Measurements from ENCODE around the gene C6orf89.
A peak's percentile ranks its signal among the peaks of the same experiment; 100 is the strongest.
"Not testable (repeated sequence)": the region's sequence is repeated elsewhere in the genome, so short reads cannot be mapped to it uniquely, and the experiment has no call there.

The C6orf89 gene

GRCh38 chr6:36924778-36925374 lies 39.1 kb downstream of the C6orf89 start:
- no peak for DNase-seq

- no peak for DNase-seq
Measured at GRCh38 chr6:36925809-36926208, 40.1 kb downstream of the C6orf89 start.

GRCh38 chr6:36926708-36927513 lies 41.2 kb downstream of the C6orf89 start:
- DNase-seq: no peak

GRCh38 chr6:36927691-36928546 lies 42.2 kb downstream of the C6orf89 start:
- DNase-seq: no peak

- no peak for DNase-seq
Measured at GRCh38 chr6:36928547-36928918, 42.8 kb downstream of the C6orf89 start.

GRCh38 chr6:36929152-36929551 lies 43.4 kb downstream of the C6orf89 start:
- no peak for DNase-seq

GRCh38 chr6:36929607-36930006 lies 43.9 kb downstream of the C6orf89 start:
- DNase-seq: no peak

- DNase-seq: no peak
Measured at GRCh38 chr6:36930483-36930882, 44.7 kb downstream of the C6orf89 start.

GRCh38 chr6:36933102-36933501 lies 47.4 kb downstream of the C6orf89 start:
- DNase-seq: no peak

- no peak for DNase-seq
Measured at GRCh38 chr6:36933519-36933918, 47.8 kb downstream of the C6orf89 start.

GRCh38 chr6:36934901-36935300 lies 49.1 kb downstream of the C6orf89 start:
- no peak for DNase-seq

GRCh38 chr6:36936824-36937223 lies 51.1 kb downstream of the C6orf89 start:
- DNase-seq: no peak

GRCh38 chr6:36937896-36938295 lies 52.1 kb downstream of the C6orf89 start:
- no peak for DNase-seq

- no peak for DNase-seq
Measured at GRCh38 chr6:36938536-36938935, 52.8 kb downstream of the C6orf89 start.

GRCh38 chr6:36939005-36939404 lies 53.3 kb downstream of the C6orf89 start:
- DNase-seq: not testable (repeated sequence)

- no peak for DNase-seq
Measured at GRCh38 chr6:36940027-36940426, 54.3 kb downstream of the C6orf89 start.

GRCh38 chr6:36941561-36941960 lies 55.8 kb downstream of the C6orf89 start:
- not testable (repeated sequence) for DNase-seq

GRCh38 chr6:36942329-36942728 lies 56.6 kb downstream of the C6orf89 start:
- not testable (repeated sequence) for DNase-seq

GRCh38 chr6:36944650-36945049 lies 58.9 kb downstream of the C6orf89 start:
- no peak for DNase-seq

GRCh38 chr6:36945301-36945700 lies 59.5 kb downstream of the C6orf89 start:
- no peak for DNase-seq

GRCh38 chr6:36946526-36946925 lies 60.8 kb downstream of the C6orf89 start:
- DNase-seq: no peak

GRCh38 chr6:36947570-36948351 lies 62.0 kb downstream of the C6orf89 start:
- DNase-seq: peak; percentile 67

- not testable (repeated sequence) for DNase-seq
Measured at GRCh38 chr6:36949076-36949475, 63.3 kb downstream of the C6orf89 start.

All from CD4-positive, alpha-beta T cell treated with Interleukin-17A for 1 hour (primary cell).